GM10847 (cell line): ENCODE measurements around the gene ADAP1.

Experiments used
- POLR2A ChIP-seq: IDR thresholded peaks from 2 replicates; pipeline ENCODE4 v1.6.1; 2011; ENCODE audit not compliant: insufficient read length; ENCODE audit errors: extremely low read depth

The ADAP1 gene

DNA sequence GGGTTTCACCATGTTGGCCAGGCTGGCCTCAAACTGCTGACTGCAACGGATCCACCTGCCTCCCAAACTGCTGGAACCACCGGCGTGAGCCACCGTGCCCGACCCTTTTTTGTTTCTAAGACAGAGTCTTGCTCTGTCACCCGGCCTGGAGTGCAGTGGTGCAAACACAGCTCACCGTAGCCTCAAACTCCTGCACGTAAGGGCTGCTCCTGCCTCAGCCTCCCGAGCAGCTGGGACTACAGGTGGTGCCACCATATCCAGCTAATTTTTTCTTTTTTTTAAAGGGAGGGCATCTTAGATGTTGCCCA lies 36.4 kb downstream of the ADAP1 start:
- TF ChIP-seq POLR2A: no peak

DNA sequence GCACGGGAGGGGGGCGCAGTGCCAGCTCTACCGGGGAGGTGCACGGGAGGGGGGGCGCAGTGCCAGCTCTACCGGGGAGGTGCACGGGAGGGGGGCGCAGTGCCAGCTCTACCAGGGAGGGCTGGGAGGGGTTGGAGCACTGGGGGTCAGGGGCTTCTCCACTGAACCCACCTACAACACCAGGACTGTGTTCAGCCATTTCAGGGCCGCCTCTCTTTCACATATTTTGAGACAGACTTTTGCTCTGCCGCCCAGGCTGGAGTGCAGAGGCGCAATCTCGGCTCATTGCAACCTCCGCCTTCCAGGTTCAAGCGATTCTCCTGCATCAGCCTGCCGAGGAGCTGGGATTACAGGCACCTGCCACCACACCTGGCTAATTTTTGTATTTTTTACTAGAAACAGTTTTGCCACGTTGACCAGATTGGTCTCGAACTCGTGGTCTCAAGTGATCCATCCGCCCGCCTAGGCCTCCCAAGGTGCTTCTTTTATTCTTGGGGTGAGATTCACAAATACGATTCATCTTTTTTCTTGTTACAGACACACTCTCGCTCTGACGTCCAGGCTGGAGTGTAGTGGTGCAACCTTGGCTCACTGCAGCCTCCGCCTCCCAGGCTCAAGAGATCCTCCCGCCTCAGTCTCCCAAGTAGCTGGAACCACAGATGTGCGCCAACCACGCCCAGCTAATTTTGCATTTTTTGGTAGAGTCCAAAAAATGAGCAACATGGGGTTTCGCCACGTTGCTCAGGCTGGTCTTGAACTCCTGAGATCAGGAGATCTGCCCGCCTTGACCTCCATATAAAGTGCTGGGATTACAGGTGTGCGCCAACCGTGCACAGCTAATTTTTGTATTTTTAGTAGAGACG lies 37.0 kb downstream of the ADAP1 start:
- no peak for TF ChIP-seq POLR2A

DNA sequence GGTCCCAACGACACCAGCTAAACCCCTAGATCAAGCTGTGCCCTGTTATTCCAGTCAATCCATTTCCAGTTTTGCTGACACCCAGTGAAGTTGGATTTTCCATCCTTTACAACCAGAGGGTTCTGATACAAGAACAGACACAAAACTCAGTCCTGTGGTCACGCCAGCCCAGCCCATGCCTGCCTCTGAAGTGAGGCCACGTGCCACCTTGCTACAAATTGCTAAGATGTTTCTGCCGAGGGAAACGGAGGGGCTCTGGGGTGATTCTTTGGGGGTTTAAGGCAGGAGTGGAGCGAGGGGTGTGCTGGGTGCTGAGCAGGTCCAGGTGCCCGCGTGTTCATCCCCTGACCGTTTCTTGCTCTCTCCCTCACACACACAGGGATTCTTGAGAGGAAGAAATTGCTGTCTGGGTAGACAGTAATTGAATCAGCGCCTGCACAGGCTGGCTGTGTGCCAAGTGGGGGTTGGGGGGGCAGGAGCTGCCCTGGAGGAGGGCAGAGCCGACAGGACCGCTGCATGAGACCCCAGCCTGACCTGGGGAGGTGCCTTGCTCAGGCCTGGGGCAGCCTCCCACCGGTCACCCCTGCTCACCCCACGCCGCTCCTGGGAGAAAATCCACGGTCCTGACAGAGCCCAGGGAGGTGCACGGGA lies 38.1 kb downstream of the ADAP1 start:
- no peak for TF ChIP-seq POLR2A

DNA sequence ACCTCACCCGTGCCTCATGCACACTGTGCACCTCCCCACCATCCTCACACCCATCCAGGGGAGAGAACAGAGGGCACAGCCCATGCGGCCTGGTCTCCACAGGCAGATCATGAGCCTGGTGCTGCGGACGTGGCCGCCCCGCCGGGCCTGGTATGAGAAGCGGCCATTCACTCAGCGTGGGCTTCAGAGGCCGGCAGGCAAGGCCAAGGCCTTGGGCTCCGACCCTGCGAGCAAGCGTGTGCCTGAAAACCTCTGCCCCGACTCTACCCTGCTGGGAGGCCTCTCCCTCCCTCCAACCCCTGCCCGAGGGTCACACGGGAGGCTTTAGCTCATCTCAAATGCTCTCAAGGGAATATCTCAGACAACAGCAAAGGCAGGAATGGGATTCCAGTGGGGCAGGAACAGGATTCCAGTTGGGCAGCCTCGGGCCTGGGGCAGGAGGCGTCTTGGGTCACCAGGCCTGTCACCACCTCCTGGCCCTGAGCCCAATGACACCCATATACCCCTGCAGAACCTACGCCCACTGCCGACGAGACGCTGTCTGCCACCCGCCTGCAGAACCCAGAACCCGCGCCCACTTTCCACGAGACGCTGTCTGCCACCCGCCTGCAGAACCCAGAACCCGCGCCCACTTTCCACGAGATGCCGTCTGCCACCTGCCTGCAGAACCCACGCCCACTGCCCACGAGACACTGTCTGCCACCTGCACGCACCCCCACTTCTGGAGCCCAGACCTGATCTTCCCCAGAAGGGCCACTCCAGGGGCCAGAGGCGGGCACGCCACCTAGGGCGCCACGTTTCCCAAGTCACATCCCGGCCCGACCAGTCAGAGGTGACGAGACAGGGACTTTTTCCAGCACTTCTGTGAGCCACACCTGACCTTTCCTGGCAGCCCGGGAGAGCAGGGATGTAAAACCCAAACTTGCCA lies 38.9 kb downstream of the ADAP1 start:
- no peak for TF ChIP-seq POLR2A

DNA sequence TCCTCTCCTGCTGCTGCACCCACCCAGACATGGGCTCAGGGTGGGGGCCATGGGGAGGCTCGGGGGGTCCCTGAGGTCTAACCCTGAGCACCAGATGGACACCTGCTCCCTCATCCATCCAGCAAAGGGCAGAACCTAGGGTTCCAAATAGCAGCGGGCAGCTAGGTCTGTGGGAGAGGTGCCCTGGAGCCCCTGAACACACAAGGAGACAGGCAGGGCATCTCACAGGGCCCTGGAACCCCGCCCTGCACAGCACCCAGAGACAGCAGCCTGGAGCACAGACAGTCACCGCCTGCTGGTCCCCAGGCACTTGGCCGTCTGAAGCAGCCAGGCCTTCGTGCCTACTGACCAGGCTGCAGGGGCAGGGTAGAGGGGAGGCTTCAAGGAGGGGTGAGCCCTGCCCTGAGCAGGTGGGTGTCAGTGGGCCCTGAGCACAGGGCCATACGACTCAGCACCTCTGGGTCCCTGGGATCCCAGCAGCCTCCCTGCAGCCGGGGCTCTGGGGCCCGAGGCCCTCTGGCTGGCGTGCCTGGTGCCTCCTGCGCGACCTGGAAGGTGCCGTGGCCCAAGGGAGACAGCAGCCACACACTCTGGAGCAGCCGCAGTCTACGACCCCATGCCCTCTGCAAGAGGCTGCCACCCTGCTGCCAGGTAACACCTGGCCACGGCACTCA lies 39.8 kb downstream of the ADAP1 start:
- TF ChIP-seq POLR2A: no peak

DNA sequence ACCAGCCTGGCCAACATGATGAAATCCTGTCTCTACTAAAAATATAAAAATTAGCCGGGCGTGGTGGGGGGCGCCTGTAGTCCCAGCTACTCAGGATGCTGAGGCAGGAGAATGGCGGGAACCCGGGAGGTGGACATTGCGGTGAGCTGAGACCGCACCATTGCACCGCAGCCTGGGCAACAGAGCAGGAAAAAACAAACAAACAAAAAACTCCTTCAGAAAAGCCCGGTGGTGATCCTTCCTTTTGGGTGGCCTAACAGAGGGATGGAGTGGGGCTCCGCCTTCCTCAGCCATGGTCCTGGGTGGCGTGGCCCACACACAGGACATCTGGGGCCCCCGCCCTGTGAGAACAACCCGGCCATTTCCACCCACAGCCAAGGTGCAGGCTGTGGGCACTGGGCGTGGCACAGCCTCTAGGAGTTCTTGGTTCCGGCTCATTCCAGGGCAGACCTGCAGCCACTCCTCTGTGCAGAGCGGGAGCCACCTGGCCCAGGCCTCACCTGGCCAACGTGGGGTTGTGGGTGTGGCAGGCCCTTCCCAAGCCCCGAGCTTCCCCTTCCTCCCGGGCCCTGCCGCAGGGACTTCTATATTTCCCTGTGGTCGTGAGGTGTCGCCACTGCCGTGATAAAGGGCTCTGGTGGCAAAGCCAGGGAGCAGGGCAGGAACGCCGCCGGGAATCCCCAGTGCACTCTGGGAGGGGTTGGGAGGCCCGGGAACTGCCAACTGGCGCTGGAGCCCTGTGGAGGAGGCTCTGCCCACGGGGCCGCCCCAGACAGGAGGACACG lies 40.6 kb downstream of the ADAP1 start:
- no peak for TF ChIP-seq POLR2A

DNA sequence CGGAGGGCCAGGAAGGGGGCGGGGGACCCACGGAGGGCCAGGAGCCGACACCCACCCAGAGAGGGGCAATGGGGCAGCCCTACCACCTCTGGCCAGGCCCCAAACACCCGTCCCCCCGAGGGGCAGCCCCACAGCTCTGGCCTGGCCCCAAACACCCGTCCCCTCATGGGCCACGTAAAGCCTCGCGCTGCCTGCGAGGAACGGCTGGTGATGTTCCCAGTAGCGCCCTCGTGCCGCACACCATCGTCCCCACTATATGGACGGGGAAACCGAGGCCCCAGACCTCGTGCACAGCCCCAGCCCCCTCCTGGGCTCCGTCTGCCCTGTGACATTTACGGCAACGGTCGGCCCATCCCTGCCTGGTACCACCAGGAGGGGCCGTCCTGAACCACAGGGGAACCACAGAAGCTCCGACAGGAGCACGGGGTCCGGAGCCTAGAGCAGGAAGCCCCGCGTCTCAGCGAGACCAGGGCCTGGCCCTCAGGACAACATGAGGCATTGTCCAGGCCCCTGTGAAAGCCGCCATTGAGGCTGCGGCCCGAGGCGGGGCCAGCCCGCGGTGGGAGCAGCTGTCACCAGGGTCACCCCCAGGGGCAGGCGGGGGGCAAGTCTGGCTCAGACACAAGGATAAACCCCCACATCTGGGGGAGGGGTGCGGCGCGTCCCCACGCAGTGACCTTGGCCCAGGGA lies 42.5 kb downstream of the ADAP1 start:
- TF ChIP-seq POLR2A: no peak

DNA sequence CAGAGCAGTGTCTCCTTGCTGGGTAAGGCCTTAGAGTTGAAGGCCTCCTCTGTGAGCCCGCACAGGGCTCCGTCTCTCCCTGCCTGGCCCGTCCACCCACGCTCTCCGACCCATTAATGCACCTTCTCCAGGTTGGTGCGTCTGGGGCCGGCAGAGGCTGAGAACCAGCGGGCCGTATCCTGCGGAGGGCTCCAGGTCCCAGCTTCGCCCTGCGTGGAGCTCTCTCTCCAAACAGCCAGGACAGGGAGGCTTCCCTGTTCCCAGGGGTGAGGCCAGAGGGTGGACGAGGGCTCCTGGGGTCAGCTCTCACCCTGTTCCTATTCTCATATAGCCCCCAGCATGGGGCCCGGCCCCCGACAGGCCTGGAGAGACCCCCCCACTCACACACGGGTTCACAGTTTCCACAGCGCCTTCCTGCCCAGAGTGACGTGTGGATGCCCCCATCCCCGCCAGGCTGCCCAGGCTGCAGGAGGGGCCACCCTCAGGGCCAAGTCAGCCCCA lies 43.5 kb downstream of the ADAP1 start:
- TF ChIP-seq POLR2A: no peak

DNA sequence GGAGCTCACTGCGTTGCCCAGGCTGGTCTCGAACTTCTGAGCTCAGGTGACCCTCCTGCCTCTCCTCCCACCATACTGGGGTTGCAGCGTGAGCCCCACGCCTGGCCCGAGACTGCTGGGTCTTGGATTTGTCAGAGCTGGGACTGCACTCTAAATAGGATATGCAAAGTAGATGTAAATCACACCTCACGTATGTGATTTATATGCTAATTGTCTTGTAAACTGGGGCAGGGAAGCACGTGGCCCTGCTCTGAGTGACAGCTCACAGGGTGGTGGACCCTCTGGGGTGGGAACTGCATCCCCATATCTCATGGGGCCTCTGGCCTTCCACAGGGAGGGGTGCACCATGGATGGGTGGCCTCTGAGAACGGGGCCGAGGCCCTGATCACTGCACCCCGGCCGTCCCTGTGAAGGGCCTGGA lies 44.0 kb downstream of the ADAP1 start:
- no peak for TF ChIP-seq POLR2A

DNA sequence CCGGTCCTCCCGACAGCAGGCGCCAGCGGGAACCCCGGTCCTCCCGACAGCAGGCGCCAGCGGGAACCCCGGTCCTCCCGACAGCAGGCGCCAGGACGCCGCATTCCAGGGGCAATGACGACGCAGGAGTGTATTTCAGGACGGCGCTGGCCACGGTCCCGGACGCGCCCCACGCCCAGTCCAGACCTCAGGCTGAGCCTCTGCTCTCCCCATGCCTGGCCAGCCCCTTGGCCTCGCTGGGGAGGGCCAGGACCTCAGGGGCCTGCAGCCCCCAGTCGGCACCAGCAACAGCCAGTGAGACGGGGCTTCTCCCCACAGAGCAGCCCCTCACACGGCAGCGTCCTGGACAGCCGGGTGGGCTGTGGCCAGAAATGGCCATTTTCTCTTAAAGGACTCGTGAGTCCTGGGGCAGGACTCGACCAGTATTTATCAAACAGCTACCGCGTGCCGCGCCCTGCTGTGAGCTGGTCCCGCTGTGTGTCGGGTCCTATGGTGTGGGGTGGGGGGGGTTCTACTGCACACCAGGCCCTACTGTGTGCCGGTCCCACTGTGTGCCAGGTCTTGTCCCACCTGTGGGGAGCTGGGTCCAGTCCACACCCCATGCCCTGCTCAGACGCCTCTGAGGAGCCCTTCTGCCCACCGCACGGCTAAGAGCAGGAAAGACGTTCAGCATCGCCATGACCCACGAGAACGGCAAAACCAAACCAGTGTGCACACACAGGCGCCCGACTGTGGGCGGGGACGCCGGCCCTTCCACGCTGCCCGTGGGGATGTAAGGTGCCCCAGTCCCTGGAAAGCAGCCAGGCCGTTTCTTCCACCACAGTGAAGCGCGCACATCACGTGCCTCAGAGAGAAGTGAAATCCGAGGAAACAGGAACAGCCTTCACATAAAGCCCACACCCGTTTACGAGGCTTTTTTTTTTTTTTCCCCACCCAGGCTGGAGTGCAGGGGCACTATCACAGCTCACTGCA lies 44.8 kb downstream of the ADAP1 start:
- TF ChIP-seq POLR2A: no peak

DNA sequence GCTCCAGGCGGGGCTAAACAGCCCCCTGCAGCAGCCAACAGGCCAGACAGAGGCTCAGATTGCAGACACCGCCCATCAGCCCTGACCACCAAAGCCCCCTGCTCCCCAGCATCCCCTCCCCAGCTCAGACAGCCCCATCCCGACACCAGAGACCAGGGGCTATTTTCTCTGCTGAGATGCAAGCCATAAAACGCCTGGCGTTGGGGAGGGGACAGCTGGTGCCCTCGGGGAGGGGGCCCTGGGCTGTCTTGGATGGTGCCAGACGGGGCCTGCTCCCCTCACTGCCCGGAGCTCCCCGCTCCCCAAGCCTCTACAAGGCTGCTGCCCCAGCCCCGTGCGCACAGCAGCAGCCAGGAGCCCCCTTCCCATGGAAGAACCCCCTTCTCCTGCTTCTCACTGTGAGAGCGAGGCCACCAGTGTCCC lies 46.3 kb downstream of the ADAP1 start:
- TF ChIP-seq POLR2A: no peak

DNA sequence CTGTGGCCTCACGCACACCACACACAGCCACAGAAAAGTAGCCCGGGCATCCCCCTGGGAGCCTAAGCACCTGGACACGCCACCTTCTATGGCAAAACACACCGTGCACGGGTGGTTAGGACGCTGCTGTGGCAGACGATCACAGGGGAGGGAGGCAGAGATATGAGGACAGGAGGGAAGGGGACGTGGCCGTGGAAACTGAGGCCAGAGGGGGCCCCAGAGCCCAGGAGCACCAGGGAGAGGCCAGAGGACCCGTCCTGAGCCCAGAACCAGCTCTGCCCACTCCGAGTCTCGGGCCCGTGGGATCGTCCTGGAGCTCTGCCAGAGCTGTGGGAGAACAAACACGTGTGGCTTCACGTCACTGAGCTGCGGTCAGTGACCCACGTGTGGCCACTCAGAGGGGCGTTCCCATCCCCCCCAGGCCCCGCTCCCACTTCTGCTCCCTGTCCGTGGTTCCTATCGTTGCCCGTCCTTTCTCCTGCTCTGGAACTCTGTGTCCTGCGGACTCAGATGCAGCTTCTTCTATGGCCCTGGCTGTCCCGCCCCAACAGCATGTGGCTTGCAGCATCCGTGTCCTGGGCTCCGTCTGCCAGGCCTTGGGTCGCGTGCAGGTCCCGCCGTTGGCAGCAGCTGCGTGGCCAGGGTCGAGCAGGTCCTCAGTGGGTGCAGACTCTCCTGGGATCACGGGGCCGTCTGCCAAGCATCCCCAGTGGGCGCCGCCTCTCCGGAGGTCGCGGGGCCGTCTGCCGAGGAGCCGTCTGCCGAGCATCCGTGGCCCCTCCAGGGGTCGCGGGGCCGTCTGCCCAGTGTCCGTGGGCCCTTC lies 47.1 kb downstream of the ADAP1 start:
- no peak for TF ChIP-seq POLR2A
